ENCODE results near the gene OR51B4. TPM values are rescaled to one million over a fixed set of nuclear protein-coding genes. Genes with fewer than 3 reads are reported as not detected.

Gene OR51B4
- total and polyA plus RNA-seq, 9 of the 15 experiments (the other 6 are each of a cell fraction or from before 2014, with no cell fraction given) = 17.1 to 64.6 (median 39.9) TPM

DNA sequence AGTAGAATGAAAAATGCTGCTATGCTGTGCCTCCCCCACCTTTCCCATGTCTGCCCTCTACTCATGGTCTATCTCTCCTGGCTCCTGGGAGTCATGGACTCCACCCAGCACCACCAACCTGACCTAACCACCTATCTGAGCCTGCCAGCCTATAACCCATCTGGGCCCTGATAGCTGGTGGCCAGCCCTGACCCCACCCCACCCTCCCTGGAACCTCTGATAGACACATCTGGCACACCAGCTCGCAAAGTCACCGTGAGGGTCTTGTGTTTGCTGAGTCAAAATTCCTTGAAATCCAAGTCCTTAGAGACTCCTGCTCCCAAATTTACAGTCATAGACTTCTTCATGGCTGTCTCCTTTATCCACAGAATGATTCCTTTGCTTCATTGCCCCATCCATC, 17.1 kb downstream of the OR51B4 start (continued):
- TF ChIP-seq ZBTB7A (IDR thresholded peaks at IDR 0.05; ENCODE audit: borderline replicate concordance, control insufficient read depth, low read depth, low read length) = peak; percentile 40; the same call in 1 of the 2 replicates
- no peak for TF ChIP-seq MECOM (CRISPR knock-in tag; IDR thresholded peaks at IDR 0.05)
- TF ChIP-seq DACH1 (IDR thresholded peaks at IDR 0.05; ENCODE audit: partially characterized antibody) = no peak
- TF ChIP-seq FOXM1 (IDR thresholded peaks at IDR 0.05; ENCODE audit: low read depth) = peak; percentile 67; the same call in 1 of the 2 replicates
- no peak for TF ChIP-seq FOXM1 (CRISPR knock-in tag; IDR thresholded peaks at IDR 0.05; ENCODE audit: low read depth)
- peak; percentile 91 for TF ChIP-seq ARID1B (IDR thresholded peaks at IDR 0.05)
- TF ChIP-seq, protein P1, sequence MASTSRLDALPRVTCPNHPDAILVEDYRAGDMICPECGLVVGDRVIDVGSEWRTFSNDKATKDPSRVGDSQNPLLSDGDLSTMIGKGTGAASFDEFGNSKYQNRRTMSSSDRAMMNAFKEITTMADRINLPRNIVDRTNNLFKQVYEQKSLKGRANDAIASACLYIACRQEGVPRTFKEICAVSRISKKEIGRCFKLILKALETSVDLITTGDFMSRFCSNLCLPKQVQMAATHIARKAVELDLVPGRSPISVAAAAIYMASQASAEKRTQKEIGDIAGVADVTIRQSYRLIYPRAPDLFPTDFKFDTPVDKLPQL (IDR thresholded peaks at IDR 0.05; ENCODE audit: extremely low read depth, insufficient read length) = no peak
- no peak for TF ChIP-seq SP2 (IDR thresholded peaks at IDR 0.05; ENCODE audit: extremely low read depth, low read depth, low read length, poor library complexity, severe bottlenecking)
- peak; percentile 69; the same call in 1 of the 2 replicates for TF ChIP-seq CC2D1A (IDR thresholded peaks at IDR 0.05)
- 0 out of 4 replicates have a peak, but pooled peaks of 1 of the 2 experiments have one; percentile 7 for TF ChIP-seq HDAC1 (IDR thresholded peaks at IDR 0.05)
- TF ChIP-seq STAT5A (IDR thresholded peaks at IDR 0.05; ENCODE audit: borderline replicate concordance, low read length) = peak; percentile 84
- no peak for TF ChIP-seq ZKSCAN3 (CRISPR knock-in tag; IDR thresholded peaks at IDR 0.05)
- TF ChIP-seq SIN3A (IDR thresholded peaks at IDR 0.05; ENCODE audit: borderline replicate concordance in 2 of 2, control insufficient read depth in 1 of 2, low read depth in 2 of 2, low read length in 2 of 2) = no peak
- peak; percentile 20; the same call in 1 of the 2 replicates for TF ChIP-seq RNF2 (IDR thresholded peaks at IDR 0.05)
- TF ChIP-seq, protein P2, sequence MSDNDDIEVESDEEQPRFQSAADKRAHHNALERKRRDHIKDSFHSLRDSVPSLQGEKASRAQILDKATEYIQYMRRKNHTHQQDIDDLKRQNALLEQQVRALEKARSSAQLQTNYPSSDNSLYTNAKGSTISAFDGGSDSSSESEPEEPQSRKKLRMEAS (CRISPR knock-in tag; IDR thresholded peaks at IDR 0.05) = 0 out of 2 replicates have a peak, but pooled peaks have one; percentile 20
- no peak for TF ChIP-seq PHF20 (IDR thresholded peaks at IDR 0.05; ENCODE audit: partially characterized antibody)
- TF ChIP-seq DMBX1 (CRISPR knock-in tag; IDR thresholded peaks at IDR 0.05; ENCODE audit: borderline replicate concordance) = peak; percentile 79; the same call in 1 of the 2 replicates
- TF ChIP-seq MYNN (IDR thresholded peaks at IDR 0.05) = peak; percentile 90; the same call in 1 of the 2 replicates
- TF ChIP-seq MYNN (CRISPR knock-in tag; IDR thresholded peaks at IDR 0.05) = no peak
- TF ChIP-seq, protein P3, sequence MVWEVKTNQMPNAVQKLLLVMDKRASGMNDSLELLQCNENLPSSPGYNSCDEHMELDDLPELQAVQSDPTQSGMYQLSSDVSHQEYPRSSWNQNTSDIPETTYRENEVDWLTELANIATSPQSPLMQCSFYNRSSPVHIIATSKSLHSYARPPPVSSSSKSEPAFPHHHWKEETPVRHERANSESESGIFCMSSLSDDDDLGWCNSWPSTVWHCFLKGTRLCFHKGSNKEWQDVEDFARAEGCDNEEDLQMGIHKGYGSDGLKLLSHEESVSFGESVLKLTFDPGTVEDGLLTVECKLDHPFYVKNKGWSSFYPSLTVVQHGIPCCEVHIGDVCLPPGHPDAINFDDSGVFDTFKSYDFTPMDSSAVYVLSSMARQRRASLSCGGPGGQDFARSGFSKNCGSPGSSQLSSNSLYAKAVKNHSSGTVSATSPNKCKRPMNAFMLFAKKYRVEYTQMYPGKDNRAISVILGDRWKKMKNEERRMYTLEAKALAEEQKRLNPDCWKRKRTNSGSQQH (CRISPR knock-in tag; IDR thresholded peaks at IDR 0.05) = no peak
- TF ChIP-seq, protein P4, sequence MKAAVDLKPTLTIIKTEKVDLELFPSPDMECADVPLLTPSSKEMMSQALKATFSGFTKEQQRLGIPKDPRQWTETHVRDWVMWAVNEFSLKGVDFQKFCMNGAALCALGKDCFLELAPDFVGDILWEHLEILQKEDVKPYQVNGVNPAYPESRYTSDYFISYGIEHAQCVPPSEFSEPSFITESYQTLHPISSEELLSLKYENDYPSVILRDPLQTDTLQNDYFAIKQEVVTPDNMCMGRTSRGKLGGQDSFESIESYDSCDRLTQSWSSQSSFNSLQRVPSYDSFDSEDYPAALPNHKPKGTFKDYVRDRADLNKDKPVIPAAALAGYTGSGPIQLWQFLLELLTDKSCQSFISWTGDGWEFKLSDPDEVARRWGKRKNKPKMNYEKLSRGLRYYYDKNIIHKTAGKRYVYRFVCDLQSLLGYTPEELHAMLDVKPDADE (conservative IDR thresholded peaks at IDR 0.05; ENCODE audit: control insufficient read depth, low read depth, low read length) = peak; percentile 68; the same call in 1 of the 2 replicates
- TF ChIP-seq JUND (IDR thresholded peaks at IDR 0.05; ENCODE audit: borderline replicate concordance, low read depth, low read length) = 0 out of 2 replicates have a peak, but pooled peaks have one; percentile 38
- no peak; the same call in 2 of the 3 replicates for TF ChIP-seq JUND (tag; IDR thresholded peaks at IDR 0.05; ENCODE audit: borderline replicate concordance, low read depth, low read length)
